Activated T-cell treated with anti-CD3 and anti-CD28 coated beads for 4 hours (primary cell): ENCODE results near the gene CACNG5.

Experiments used
- DNase-seq: peaks from one replicate; pipeline ENCODE4 v3.0.0-alpha.2; 2020

The CACNG5 gene

DNA sequence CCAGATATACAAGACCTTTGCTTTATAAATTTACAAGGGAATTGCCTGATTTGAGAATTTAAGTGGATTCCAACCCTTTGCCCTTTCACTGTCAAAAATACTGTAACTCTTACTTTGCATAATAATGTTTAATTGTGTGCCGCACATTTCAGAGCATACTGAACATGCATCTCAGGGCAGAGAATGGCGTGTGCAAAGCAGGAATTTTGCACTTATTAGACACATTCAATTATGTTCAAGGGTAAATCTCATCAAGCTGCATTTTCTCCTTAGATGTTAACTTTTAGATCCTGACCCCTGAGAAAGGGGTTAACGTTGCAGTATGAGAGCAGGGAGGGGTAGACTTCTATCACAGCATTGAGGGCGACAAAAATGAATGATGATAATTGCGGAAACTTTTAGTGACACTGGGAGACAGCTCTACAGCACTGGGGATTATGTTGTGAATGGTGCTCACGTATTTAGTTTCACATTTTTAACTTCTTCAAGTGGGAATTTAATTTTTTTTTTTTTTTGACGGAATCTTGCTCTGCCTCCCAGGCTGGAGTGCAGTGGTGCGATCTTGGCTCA is 75.0 kb downstream of the CACNG5 start:
- DNase-seq: no peak

DNA sequence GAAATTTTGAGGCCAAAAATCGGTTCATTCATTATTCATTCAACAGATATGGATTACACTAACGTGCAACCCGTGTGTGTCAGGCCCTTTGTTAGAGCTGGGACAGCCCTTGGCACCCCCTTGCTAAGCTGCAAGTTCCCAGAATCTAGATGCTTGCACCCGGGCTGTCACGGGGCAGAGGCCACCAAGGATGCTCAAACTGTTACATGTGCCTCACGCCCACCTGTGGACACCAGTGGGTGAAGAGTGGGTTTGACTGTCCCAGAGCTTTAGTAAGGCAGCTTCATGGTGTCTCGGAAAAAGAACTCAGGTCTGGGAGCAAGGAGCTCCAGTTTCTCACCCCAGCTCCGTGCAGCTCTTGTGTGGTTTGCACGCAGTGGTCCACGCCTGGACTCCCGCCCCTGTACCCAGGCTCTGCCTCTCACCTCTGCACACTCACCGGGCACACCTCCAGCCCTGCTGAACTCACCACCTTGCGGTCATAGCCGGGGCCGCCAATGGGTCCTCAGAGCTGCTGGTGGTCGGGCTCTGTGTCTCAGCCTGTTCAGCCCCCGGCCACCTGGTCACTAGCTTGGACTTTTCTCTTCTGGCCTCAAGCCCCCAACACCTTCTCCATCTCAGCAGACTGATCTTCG is 75.9 kb downstream of the CACNG5 start:
- DNase-seq: no peak

DNA sequence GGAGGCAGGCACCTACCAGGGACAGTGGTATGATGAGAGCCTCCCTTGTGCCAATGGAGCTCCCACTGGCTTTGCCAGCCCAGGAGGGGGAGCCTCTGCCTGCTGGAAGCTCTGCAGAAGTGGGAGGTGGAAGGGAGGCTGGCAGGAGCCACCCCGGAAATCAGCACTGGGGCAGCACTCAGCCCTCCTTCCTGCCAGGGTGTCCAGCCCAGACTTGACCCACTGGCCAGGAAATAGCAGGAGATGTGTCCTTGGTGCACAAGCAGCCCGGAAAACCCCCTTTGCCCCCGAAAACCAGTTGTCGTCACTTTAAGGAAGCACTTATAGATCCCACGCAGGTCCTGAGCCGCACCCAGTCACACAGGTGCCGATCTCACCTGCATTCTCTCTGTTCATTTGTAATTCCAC is 80.3 kb downstream of the CACNG5 start:
- no peak for DNase-seq

DNA sequence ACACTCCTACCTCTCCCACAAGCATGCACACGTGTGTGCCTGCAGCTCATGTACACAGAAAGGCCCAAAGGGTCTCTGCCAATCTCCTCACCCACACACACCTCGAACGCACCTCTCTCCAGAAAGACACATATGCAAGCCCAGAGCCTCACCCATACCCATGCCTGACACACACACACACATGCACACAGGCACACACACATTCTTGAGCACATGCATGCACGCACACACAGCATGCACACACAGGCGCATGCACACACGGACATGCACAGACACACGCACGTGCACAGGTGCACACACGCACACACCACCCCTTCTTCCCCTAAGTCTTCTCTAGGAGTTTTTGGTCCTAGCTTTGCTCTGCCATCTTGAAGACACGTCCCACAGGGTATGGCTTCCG is 80.9 kb downstream of the CACNG5 start:
- DNase-seq: no peak

DNA sequence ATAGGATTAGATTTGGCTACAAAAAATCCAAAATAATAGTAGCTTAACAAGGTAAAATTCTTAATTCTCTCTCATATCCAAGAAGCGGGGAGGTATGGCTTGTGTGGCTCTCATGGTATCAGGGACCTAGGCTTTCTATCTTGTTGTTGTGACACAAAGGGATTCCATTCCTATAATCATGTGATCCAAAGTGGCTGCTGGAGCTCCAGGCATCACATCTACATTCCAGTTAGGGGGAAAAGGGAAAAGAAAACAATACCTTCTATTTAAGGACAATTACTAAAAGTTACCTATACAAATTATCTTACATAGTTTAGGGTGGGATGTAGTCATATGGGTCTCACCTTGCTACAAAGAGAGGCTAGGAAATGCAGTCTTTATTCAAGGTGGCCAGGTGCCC is 82.0 kb downstream of the CACNG5 start:
- no peak for DNase-seq

DNA sequence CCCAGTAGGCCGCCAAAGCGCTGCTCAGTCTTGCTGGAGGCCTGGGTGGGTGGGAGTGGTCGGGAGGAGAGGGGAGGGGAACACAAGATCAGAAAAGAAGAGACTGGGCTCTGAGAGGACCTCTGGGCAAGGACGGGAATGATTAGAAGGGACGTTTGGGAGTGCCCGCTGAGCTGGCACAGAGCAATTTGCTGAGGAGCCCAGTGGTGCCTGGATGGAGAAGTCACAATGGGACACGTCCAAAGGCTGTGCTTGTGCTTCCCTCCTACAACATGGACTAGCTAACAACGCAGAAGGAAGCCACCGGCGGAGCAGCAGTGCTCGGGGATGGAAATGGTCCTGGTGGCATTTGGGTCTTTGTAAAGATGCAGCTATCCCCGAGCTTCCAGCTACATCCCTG is 84.0 kb downstream of the CACNG5 start:
- DNase-seq: no peak

DNA sequence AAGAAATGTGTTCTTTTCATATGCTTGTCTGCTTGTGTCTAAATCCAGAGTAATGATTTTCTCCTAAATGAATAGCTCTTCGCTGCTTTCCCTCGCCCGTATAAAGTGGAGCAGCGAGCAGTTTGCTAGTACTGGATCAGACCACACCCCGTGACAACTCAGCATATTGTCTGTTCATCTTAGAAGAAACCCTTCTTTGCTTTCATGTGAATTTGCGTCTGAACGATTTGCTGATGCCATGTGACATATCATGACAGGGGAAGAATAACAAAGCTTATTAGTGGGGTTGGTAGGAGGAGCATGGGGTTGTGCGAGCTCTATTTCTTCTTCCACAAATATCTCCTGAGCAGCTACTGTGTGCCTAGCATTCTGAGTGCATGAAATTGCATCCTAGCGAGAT is 85.5 kb downstream of the CACNG5 start:
- DNase-seq: no peak

DNA sequence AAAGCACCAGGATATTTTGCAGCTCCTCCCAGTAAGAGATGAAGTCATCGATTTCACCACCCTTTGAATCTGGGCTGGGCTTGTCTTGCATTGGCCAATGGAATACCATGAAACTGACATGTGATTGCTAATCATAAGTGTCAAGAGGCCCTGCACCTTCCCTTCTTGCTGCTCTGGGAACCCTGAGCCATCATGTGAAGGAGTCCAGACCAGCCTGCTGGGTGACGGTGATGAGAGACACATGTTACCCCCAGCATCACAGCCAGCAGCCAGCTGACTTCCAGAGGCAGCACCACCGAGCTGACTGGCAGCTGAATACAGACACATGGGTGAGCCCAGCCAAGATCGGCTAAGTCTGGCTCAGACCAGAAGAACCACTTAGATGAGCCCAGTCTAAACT is 86.0 kb downstream of the CACNG5 start:
- DNase-seq: no peak

DNA sequence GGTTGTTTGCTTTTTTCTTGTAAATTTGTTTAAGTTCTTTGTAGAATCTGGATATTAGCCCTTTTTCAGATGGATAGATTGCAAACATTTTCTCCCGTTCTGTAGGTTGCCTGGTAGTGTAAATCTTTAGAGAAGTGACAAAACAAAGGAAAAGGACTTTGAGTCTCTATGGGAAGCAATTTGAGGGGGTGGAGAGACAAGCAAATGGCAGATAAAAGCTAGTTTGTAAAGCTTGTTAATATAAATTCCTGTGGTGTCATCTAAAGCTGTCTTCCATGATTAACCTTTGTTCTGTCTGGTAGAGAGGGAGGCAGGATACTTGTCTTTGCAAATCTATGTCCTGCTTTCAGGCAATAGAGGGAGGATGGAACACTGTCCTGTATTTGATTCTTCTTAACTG is 89.0 kb downstream of the CACNG5 start:
- DNase-seq: no peak

DNA sequence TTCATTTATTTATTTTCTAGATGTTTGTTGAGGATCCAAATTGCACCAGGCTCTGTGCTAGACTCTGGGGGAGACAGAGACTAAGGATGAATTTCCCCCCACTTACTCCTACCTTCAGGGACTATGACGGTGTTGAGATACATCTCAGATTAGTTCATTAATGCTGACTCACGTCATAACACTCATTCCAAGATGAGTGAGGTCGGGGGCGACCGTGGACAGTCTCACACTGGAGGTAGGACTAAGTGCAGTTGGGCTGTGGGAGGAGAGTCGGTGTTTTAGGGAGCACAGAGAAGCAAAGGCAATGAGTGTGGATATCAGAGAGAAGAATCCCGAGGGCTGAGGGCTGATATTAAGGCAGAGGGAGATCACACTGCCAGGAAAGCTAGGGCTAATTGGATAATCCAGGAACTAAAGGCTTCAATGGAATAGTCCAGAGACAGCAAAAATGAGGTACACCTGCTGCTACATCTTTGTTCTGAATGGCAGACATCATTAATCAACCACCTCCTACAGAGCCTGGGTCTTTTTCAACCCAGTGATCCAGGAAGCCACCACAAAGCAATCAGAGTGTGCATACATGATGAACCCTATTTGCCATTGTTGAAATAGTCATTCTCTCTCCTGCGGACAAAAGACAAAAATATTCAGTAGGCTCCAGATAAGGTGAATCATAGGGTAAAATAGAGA is 91.0 kb downstream of the CACNG5 start:
- DNase-seq: no peak

DNA sequence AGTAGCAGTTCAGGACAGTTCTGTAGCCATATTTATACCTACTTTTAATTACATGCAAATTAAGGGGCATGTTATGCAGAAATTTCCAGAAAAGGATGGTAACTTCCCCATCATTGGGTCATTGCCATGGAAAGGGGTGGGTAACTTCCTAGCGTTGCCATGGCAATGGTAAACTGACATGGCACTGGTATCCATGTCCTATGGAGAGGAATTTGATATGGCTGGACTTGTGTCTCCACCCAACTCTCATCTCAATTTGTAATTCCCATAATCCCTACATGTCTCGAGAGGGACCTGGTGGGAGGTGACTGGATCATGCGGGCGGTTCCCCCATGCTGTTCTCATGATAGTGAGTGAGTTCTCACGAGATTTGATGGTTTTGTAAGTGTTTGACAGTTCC is 94.0 kb downstream of the CACNG5 start:
- DNase-seq: no peak

DNA sequence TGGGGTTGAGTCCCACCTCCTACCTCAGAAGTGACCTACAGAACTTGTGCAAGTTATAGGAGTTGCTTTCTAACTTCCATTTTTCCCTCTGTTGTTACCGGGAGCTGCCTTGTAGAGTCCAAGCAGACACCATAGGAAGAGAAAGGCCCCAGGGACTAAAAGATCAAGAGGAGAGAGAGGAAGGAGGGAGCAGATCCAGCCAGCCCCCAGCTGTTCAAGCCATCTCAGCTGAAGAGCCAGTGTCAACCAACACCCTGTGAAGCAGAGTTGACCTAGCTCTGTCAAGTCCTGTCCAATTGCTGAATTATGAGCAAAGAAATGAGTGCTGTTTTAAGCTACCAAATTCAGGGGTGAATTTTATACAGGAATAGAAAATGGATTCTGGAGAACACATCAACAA is 94.7 kb downstream of the CACNG5 start:
- DNase-seq: no peak

DNA sequence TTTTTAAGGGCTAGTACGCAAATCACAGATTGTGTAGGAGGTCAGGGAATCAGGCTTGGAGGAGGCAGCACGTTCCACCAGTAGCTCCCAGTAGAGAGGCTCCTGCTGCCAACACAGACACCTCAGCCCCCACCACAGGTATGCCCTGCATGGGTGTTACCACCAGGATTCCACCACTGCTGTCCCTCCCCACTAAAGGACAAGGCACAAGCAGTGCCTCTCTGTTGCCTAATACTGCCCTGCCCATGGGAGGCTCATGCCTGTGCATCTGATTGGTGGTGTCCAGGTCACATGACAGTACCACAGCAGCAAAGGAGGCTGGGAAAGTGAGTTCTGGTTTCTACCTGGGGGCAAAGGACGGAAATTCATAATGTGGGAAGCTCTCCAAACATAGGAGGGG is 96.0 kb downstream of the CACNG5 start:
- no peak for DNase-seq

DNA sequence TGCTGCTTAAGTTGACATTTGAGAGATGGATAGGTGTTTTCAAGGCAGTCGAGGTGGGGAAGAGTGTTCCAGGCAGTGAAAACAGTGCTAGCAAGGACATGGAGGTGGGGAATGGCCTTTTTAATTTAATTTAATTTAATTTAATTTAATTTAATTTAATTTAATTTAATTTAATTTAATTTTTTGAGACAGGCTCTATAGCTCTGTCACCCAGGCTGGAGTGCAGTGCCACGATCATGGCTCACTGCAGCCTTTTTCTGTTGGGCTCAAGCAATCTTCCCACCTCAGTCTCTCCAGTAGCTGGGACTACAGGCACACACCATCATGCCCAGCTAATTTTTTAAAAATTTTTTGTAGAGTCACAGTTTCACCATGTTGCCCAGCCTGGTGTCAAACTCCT is 97.4 kb downstream of the CACNG5 start:
- DNase-seq: no peak

DNA sequence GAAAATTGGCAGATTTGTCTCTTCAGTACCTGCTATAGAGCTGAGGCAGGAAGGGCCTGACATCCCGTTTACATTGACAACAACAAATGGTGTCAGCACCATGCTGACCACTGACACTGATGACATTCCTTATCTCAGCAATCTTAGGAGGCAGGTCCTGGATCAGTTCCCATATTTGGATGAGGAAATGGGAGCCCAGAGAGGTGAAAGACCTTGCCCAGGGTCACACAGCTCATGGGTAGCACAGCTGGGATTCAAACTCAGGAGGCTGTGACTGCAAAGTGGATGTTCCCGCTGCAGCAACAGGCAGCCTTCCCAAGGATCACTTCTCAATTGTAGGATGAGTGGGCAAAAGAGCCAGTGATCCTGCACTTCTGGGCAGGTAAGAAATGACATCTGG is 99.1 kb downstream of the CACNG5 start:
- DNase-seq: no peak
